22Rv1 (cell line): Measurements from ENCODE around the gene GPATCH1.

Experiments
- ZFX ChIP-seq: fragments of 450-650 bp; IDR thresholded peaks from 2 replicates; pipeline ENCODE4 v1.6.1; 2017; ENCODE audit warnings: antibody characterized with exemption, borderline replicate concordance
- TF ChIP-seq, protein P1 (sequence below): fragments of 450-650 bp; IDR thresholded peaks from 2 replicates; pipeline ENCODE4 v1.5.1; 2017; ENCODE audit warnings: mild to moderate bottlenecking

DNA sequence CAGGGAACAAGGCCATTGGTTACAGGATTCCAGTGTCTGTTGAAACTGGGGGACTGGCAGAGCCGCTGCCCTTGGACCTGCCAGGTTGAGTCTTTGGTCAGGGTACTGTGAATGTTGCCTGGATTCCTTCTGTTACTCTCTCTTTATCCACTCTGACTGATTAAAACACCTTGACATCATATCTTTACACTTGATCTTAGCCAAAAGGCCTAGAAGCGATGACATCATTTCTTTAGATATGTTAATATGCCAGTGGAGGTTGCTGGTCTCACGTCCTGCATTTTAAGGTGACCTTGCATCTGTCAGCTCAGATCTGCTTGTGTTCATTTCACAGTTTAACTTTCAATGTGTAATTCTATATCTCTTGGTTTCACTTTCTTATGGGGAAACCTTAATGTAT is 9.2 kb downstream of the GPATCH1 start:
- TF ChIP-seq ZFX, result no peak
- TF ChIP-seq, protein P1, sequence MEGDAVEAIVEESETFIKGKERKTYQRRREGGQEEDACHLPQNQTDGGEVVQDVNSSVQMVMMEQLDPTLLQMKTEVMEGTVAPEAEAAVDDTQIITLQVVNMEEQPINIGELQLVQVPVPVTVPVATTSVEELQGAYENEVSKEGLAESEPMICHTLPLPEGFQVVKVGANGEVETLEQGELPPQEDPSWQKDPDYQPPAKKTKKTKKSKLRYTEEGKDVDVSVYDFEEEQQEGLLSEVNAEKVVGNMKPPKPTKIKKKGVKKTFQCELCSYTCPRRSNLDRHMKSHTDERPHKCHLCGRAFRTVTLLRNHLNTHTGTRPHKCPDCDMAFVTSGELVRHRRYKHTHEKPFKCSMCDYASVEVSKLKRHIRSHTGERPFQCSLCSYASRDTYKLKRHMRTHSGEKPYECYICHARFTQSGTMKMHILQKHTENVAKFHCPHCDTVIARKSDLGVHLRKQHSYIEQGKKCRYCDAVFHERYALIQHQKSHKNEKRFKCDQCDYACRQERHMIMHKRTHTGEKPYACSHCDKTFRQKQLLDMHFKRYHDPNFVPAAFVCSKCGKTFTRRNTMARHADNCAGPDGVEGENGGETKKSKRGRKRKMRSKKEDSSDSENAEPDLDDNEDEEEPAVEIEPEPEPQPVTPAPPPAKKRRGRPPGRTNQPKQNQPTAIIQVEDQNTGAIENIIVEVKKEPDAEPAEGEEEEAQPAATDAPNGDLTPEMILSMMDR, result no peak
